Fibroblast of the aortic adventitia (primary cell): Measurements from ENCODE around the gene PCSK2. TPM values are rescaled to one million over a fixed set of nuclear protein-coding genes. Genes with fewer than 3 reads are reported as not detected.

Source experiments
- DNase-seq: peaks from one replicate; pipeline ENCODE4 v3.0.0-alpha.2; 2010; ENCODE audit warnings: low read depth
- H3K4me3 ChIP-seq: 2 replicates; pipeline ENCODE4 v1.5.1; 2011; ENCODE audit warnings: low read depth, mild to moderate bottlenecking, control low read depth, low read length, moderate library complexity
- CTCF ChIP-seq: IDR thresholded peaks from 2 replicates; pipeline ENCODE4 v1.5.1; 2011; ENCODE audit warnings: mild to moderate bottlenecking, low read length, control low read depth, inconsistent platforms; ENCODE audit not compliant: insufficient read depth
- total RNA-seq: library from RNA; depleted of rRNA; stranded (reverse); fragments of >200 nt; gene quantifications from 2 replicates; pipeline ENCODE4 v1.2.3, GENCODE V29; 2012; ENCODE audit warnings: low replicate concordance

PCSK2 gene
- total RNA-seq, 1 donor, result not detected

- TF ChIP-seq CTCF, result no peak
- no peak overlapping the region for H3K4me3 ChIP-seq
- DNase-seq, result no peak
Measured at GRCh38 chr20:17304774-17305173, 77.9 kb downstream of the PCSK2 start.

GRCh38 chr20:17306427-17306826, 79.6 kb downstream of the PCSK2 start:
- no peak for DNase-seq
- H3K4me3 ChIP-seq, result no peak overlapping the region
- TF ChIP-seq CTCF, result no peak

- no peak for TF ChIP-seq CTCF
- no peak for DNase-seq
- H3K4me3 ChIP-seq, result no peak overlapping the region
Measured at GRCh38 chr20:17314264-17314663, 87.4 kb downstream of the PCSK2 start.

GRCh38 chr20:17315407-17316231, 88.8 kb downstream of the PCSK2 start:
- H3K4me3 ChIP-seq, result no peak overlapping the region
- DNase-seq, result no peak
- no peak for TF ChIP-seq CTCF

- TF ChIP-seq CTCF, result no peak
- DNase-seq, result no peak
Measured at GRCh38 chr20:17316316-17317038, 89.6 kb downstream of the PCSK2 start.

GRCh38 chr20:17317341-17317740, 90.5 kb downstream of the PCSK2 start:
- TF ChIP-seq CTCF, result no peak
- DNase-seq, result no peak
- H3K4me3 ChIP-seq, result no peak overlapping the region

More at GRCh38 chr20:17316316-17317038, 89.6 kb downstream of the PCSK2 start:
- H3K4me3 ChIP-seq, result no peak overlapping the region
